GM21528 (cell line): ENCODE measurements around the gene MIGA1.
"Not testable (repeated sequence)": the region's sequence is repeated elsewhere in the genome, so short reads cannot be mapped to it uniquely, and the experiment has no call there.

Experiments
- ATAC-seq: cut with Tn5 transposase; IDR thresholded peaks from one replicate; pipeline ENCODE4 v1.9.1; 2021; ENCODE audit warnings: mild to moderate bottlenecking, moderate library complexity; ENCODE audit not compliant: unreplicated experiment, low FRiP score

Gene MIGA1

DNA sequence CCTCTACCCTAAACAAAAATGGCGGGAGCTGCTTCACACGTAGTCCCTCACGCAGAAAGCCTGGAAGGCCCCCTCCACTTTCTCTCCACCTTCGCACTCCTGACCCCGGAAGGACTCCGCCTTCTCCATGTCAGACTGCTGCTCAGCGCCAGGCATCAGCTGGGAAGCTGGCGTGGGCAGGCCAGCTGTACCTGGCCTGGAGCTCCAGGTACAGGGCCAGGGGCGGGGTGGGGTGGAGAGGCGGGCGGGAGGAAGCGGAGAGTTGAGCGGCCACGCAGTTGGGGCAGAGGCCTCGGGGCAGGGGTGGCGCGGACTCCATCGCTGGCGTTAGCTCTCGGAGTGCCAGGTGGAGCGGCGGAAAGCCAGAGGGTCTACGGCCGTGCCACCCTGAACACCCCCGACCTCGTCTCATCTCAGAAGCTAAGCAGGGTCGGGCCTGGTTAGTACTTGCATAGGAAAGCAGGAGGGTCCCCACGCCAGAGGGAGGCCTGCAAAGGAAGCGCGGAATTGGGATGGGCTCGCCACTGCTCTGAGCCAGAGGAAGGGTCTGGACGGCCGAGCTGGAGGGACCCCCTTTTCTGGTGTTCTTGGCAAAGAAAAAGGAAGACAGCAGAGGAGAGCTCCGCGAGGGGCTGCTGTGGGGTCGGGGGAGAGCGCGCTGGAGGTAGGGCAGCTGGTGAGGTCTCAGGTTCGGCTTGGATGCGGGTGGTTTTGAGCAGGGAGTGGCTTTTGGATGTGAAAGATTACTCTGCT lies at the start of gene MIGA1:
Gene MIGA1, plus strand, starts transcription at position 121 of the 753 bp plus-strand sequence. CDS start 3,604 bp downstream, outside the sequence.
- peak; percentile 94 for ATAC-seq

- no peak for ATAC-seq
These were observed 47.4 kb upstream of the MIGA1 start for GRCh38 chr1:77732090-77732489.

DNA sequence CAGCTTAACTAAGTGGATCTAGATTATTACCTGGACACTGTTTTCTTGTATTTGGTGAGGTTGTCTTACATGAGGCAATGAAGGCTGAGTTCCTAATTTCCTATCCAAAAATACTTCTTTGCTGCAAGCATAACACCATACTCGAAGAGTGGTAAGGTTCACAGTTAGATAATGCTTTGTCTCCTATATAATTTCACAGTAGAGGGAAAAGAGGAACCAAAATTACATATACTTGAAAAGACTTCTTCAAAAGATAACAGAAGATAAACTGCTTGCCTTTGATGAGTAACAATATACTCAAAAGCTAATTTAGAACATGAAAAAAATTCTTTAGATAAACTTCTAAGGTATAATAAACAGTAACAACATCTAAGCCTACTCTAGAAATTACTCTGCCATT lies 40.2 kb upstream of the MIGA1 start:
- ATAC-seq, result no peak

GRCh38 chr1:77741316-77741715 lies 38.1 kb upstream of the MIGA1 start:
- no peak for ATAC-seq

GRCh38 chr1:77742011-77742555 lies 37.4 kb upstream of the MIGA1 start:
- no peak for ATAC-seq

DNA sequence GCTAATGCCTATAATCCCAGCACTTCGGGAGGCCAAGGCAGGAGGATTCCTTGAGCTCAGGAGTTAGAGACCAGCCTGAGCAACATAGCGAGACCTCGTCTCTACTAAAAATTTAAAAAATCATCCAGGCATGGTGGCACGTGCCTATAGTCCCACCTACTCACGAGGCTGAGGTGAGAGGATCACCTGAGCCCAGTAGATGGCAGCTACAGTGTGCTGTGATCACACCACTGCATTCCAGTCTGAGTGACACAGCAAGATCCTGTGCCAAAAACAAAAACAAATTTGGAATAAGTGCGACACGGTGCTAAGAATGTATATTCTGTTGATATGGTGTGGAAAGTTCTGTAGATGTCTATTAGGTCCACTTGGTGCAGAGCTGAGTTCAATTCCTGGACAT lies 34.9 kb upstream of the MIGA1 start:
- no peak for ATAC-seq

DNA sequence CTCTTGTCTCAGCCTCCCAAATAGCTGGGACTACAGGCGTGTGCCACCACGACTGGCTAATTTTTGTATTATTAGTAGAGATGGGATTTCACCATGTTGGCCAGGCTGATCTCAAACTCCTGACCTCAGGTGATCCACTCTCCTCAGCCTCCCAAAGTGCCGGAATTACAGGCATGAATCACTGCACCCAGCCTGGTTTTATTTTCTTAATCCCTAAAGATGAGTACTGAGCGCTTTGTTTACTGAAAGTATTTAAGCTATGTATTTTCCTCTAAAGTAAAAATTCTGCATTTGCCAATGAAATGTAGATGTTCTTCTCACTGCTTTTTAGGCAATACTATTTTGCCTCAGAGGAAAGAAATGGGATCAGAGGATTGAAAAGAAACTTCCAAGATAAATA lies 30.0 kb upstream of the MIGA1 start:
- ATAC-seq, result not testable (repeated sequence)

DNA sequence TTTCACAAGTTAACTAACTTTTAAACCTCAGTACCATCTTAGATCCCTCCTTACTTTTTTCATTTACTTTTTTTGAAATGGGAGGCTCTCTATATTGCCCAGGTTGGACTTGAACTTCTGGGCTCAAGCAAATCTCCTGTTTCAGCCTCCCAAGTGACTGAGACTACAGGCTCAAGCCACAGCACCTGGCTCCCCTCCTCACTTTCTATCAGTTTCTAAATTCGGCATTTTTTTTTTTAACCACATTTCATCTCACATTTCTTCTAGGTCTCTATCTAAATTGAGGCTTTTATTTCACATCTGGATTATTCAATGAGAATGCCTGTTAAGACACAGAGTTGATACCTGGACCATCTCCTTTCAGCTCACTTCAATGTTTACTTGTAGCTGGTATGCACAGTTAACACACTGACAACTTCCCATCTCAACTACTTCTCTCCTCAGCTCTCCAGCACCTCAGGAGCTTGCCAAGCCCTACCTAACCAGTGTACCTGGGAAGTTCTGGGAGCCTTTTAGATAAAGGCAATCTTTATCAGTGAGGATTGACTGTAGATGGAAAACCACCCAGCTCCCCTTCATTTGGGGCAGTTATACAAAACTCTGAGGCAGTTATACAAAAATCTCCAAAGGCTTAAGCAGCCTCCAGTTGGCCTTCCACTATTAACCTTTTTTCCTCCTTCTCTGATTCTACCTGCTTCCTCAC lies 23.2 kb upstream of the MIGA1 start:
- no peak for ATAC-seq

- ATAC-seq, result no peak
These were observed 22.3 kb upstream of the MIGA1 start for GRCh38 chr1:77757066-77757584.

DNA sequence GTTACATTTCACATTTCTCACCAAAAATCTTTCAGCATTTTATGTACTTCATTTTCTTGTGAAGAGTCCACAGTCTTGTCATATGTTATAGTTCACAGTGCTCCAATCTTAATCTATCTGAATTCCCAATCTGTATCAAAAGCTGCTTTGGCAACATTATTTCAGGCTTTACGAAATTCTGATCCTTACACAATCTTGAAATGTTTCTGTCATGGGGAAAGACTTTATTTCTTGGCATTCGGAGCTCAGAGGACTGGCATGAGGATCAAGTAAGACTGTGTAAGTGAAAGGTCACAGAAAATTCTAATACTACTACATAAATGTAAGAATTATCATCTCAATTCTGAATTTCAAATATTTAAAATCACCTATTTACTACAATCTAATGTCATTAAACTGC lies 21.8 kb upstream of the MIGA1 start:
- no peak for ATAC-seq

DNA sequence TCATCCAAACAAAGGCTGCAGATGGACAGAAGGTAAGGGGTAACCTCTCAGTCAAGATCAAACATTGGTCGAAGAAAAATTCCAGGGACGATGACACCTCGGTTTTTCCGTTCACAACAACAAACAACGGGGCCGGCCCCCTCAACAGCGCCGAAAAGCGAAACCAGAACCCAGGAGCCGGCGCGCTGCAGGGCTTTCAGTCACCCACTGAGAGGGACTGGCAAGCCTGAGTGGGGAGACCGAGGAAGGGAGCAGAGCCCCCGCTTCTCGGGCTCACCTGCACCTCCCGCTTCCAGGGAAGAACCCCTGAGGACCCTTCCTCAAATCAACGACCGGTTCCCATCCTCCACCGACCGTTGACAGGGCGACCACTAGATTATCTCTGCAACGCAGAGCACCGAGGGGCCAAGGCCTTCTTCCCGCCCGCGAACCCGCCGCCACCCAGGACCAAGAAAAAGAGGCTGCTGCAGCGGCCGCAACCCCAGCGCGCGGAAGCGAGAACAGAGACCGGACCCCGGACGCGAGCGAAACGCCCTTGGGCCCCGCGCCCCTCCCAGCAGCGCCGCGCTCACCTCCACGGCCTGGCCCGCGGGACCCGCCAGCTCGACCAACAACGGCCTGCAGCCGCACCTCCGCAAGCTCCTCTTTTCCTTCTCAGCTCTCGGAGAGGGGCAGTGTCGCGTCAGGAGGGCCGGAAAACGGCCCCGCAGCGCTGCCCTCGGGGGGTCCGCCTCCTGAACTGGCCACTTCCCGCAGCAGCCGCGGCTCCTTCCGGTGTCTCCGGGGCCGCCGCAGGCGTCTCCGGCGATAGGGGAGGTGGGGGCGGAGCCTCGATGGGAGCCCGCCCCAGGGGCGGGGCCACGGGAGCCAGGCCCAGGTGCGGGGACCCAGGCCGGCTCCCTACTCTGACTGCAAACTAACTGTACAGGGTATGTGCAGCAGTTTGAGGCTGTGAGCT lies 20.1 kb upstream of the MIGA1 start, which contains the start of gene USP33:
Gene USP33, minus strand, starts transcription at position 782 of the 958 bp plus-strand sequence. CDS start 18,155 bp downstream, outside the sequence.
- ATAC-seq, result peak; percentile 92

GRCh38 chr1:77762072-77762476 lies 17.4 kb upstream of the MIGA1 start:
- no peak for ATAC-seq

DNA sequence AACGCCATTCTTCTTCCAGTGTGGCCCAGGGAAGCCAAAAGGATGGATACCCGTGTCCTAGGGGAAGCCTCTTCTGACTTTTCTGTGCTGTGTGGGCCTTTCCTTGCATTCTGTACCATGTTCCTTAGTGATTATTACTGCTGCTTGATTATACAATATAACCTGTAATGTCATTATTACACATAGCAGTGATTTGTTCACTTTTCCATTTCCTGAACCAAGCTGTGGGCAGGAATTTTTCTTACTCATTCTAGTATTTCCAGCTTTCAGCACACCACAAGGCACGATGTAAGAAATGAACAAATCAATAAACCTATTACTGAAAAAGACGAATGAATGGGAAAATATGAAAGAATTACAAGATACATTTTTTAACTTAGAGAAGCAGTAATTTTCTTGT lies 11.4 kb upstream of the MIGA1 start:
- no peak for ATAC-seq

DNA sequence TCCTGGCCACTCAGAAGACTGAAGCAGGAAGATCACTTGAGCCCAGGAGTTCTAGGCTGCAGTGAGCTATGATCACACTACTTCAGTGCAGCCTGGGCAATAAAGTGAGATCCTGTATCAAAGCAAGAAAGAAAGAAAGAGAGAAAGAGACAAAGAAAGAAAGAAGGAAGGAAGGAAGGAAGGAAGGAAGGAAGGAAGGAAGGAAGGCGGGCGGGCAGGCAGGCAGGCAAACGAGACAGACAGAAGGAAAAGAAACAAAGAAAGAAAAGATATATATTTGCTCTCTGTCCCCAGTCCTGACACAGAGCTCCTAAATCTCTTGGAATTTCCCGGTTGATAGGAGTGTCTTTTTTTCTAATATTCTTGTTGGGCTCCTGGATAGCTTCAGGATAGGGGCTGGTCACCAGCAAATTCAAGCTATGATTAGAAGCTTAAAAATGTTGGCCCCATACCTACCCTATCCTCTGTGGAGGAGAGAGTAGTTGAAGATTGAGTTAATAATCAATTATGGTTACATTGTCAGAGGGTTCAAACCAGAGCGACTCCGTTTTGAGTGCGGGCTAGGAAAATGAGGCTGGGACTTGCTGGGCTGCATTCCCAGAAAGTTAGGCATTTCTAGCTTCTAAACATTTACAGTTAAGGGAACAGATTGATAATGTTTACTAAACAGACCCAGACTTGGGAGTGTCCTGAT lies 3.3 kb upstream of the MIGA1 start:
- no peak for ATAC-seq

GRCh38 chr1:77781683-77782082 lies 2.2 kb downstream of the MIGA1 start:
- no peak for ATAC-seq

DNA sequence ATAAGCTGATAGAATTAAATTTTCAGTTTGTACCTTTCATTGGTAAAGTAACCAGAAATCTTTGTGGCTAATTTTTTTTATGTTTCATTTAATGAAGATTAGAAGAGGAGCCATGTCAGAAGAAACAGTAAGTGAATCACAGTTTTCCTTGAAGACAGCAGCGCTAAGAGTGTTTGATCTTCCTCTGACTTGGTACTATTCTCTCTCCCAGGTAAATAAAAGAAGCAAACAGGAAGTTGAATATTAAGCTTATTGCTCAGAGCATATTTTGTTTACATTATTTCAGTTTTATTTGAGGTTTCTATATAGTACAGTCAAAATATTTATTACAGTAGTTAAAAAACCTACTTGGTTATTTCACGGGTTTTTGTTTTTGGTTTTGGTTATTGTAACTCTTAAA lies 3.7 kb downstream of the MIGA1 start:
- ATAC-seq, result no peak

DNA sequence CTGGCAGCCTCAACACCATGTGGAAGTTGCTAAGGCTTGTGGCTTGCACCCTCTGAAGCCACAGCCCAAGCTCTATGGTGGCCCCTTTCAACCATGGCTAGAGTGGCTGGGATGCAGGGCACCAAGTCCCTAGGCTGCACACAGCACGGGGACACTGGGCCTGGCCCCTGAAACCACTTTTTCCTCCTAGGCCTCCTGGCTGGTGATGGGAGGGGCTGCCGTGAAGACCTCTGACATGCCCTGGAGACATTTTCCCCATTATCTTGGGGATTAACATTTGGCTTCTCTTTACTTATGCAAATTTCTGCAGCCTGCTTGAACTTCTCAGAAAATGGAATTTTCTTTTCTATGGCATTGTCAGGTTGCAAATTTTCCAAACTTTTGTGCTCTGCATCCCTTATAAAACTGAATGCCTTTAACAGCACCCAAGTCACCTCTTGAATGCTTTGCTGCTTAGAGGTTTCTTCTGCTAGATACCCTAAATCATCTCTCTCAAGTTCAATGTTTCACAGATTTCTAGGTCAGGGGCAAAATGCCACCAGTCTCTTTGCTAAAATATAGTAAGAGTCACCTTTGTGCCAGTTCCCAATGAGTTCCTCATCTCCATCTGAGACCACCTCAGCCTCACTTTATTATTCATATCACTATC lies 6.8 kb downstream of the MIGA1 start:
- ATAC-seq, result not testable (repeated sequence)

DNA sequence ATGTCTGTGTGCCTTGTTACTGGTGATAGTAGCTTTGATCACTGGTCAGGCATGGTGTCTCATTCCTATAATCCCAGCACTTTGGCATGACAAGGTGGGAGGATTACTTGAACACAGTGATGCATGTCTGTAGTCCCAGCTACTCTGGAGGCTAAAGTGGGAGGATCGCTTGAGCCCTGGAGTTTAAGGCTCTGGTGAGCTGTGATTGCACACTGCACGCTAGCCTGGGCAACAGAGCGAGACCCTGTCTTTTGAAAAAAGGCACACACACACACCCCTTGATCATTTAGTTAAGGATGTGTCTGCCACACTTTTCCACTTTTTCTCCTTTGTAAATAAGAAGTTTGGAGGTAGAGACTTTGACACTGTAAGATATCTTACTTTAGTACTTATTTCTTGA lies 15.1 kb downstream of the MIGA1 start:
- ATAC-seq, result no peak
